ENCODE measurements around the gene PIK3R5.

The PIK3R5 gene

GRCh38 chr17:8883353-8883752 lies 82.2 kb downstream of the PIK3R5 start:
- no peaks in the 10 kb centered on the region for H3K27me3 ChIP-seq (replicated peaks; ENCODE audit: control insufficient read depth, insufficient read depth, low read length)
- no peak for DNase-seq (ENCODE audit: extremely low read depth, insufficient read length)
- H3K4me3 ChIP-seq (replicated peaks; ENCODE audit: low read depth, low read length): no peak overlapping the region
- peaks cover 56% of the 10 kb centered on the region for H3K36me3 ChIP-seq (ENCODE audit: control insufficient read depth, insufficient read depth, low read length)
- TF ChIP-seq CTCF (IDR thresholded peaks at IDR 0.05; ENCODE audit: insufficient read depth, low read length, poor library complexity, severe bottlenecking): no peak

- no peak for DNase-seq (ENCODE audit: extremely low read depth, insufficient read length)
- Histone ChIP-seq H3K27me3 (replicated peaks; ENCODE audit: control insufficient read depth, insufficient read depth, low read length) (no peaks in the 10 kb centered on the region), H3K4me3 (replicated peaks; ENCODE audit: low read depth, low read length) (no peak overlapping the region), H3K36me3 (ENCODE audit: control insufficient read depth, insufficient read depth, low read length) (peaks cover 44% of the 10 kb centered on the region)
- TF ChIP-seq CTCF (IDR thresholded peaks at IDR 0.05; ENCODE audit: insufficient read depth, low read length, poor library complexity, severe bottlenecking): no peak
Measured at GRCh38 chr17:8881606-8882005, 83.9 kb downstream of the PIK3R5 start.

GRCh38 chr17:8880466-8880865 lies 85.0 kb downstream of the PIK3R5 start:
- TF ChIP-seq CTCF (IDR thresholded peaks at IDR 0.05; ENCODE audit: insufficient read depth, low read length, poor library complexity, severe bottlenecking): no peak
- Histone ChIP-seq H3K36me3 (ENCODE audit: control insufficient read depth, insufficient read depth, low read length) (peaks cover 37% of the 10 kb centered on the region), H3K27me3 (replicated peaks; ENCODE audit: control insufficient read depth, insufficient read depth, low read length) (no peaks in the 10 kb centered on the region), H3K4me3 (replicated peaks; ENCODE audit: low read depth, low read length) (no peak overlapping the region)
- DNase-seq (ENCODE audit: extremely low read depth, insufficient read length): no peak

- H3K36me3 ChIP-seq (ENCODE audit: control insufficient read depth, insufficient read depth, low read length): peaks cover 34% of the 10 kb centered on the region
- no peak for TF ChIP-seq CTCF (IDR thresholded peaks at IDR 0.05; ENCODE audit: insufficient read depth, low read length, poor library complexity, severe bottlenecking)
- no peak for DNase-seq (ENCODE audit: extremely low read depth, insufficient read length)
- no peaks in the 10 kb centered on the region for H3K27me3 ChIP-seq (replicated peaks; ENCODE audit: control insufficient read depth, insufficient read depth, low read length)
- no peak overlapping the region for H3K4me3 ChIP-seq (replicated peaks; ENCODE audit: low read depth, low read length)
Measured at GRCh38 chr17:8879410-8879809, 86.1 kb downstream of the PIK3R5 start.

- no peaks in the 10 kb centered on the region for H3K27me3 ChIP-seq (replicated peaks; ENCODE audit: control insufficient read depth, insufficient read depth, low read length)
- DNase-seq (ENCODE audit: extremely low read depth, insufficient read length): no peak
- H3K4me3 ChIP-seq (replicated peaks; ENCODE audit: low read depth, low read length): no peak overlapping the region
- peaks cover 25% of the 10 kb centered on the region for H3K36me3 ChIP-seq (ENCODE audit: control insufficient read depth, insufficient read depth, low read length)
- no peak for TF ChIP-seq CTCF (IDR thresholded peaks at IDR 0.05; ENCODE audit: insufficient read depth, low read length, poor library complexity, severe bottlenecking)
Measured at GRCh38 chr17:8877984-8878383, 87.5 kb downstream of the PIK3R5 start.

GRCh38 chr17:8875957-8876356 lies 89.5 kb downstream of the PIK3R5 start:
- no peak overlapping the region for H3K4me3 ChIP-seq (replicated peaks; ENCODE audit: low read depth, low read length)
- H3K27me3 ChIP-seq (replicated peaks; ENCODE audit: control insufficient read depth, insufficient read depth, low read length): no peaks in the 10 kb centered on the region
- no peak for TF ChIP-seq CTCF (IDR thresholded peaks at IDR 0.05; ENCODE audit: insufficient read depth, low read length, poor library complexity, severe bottlenecking)
- no peak for DNase-seq (ENCODE audit: extremely low read depth, insufficient read length)
- H3K36me3 ChIP-seq (ENCODE audit: control insufficient read depth, insufficient read depth, low read length): peaks cover 14% of the 10 kb centered on the region
